Measurements from ENCODE around the gene SLC25A42. TPM values are rescaled to one million over a fixed set of nuclear protein-coding genes. Genes with fewer than 3 reads are reported as not detected.

The SLC25A42 gene
- total and polyA plus RNA-seq, 2 of the 13 experiments (the other 11 are each of a cell fraction or from before 2014, with no cell fraction given) = 12.8 to 18.3 TPM

DNA sequence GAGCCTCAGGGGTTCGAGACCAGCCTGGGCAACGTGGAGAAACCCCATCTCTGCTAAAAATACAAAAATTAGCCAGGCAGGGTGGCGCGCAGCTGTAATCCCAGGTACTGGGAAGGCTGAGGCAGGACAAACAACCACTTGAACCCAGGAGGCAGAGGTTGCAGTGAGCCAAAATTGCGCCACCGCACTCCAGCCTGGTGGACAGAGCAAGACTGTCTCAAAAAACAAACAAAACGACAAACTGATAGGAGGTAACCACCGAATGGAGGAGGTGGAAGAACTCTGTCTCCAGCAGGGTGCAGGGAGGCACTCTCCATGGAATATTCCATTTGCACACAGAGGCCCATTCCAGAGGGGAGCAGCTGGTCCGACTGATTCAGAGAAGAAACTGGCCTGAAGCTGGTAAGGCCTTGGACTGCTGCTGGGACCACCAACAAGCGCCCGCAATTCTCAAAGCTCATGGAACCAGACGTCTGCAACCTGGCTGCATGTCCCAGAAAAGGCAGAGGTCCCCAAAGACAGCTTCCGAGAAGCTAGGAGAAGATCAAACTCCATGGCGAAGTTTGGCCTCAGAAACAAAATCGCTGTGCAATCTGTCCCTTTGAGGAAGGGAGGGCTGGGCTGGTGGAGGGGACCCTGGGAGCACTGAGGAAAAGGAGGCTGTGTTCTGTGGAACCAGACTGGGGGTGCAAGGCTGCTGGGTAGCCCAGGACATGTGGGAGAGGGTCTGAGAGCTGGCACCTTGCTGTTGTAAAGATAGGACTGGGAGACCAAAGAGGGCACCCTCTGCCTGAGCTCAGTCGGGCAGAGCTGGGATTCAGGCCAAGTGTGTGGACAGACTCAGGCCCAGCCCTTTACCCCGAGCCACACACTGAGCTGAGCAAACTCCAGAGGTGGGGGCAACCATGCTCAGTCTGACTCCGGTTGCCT, 35.2 kb downstream of the SLC25A42 start (continued):
- TF ChIP-seq TERF1 (CRISPR knock-in tag; IDR thresholded peaks at IDR 0.05) (no peak), BRD4 (CRISPR knock-in tag; IDR thresholded peaks at IDR 0.05) (peak; percentile 80), ARID3A (IDR thresholded peaks at IDR 0.05; ENCODE audit: low read depth, low read length) (no peak), BCL3 (CRISPR knock-in tag; IDR thresholded peaks at IDR 0.05) (0 out of 2 replicates have a peak, but pooled peaks have one; percentile 15), ZNF205 (CRISPR knock-in tag; IDR thresholded peaks at IDR 0.05) (peak; percentile 75; the same call in 1 of the 2 replicates), ZNF441 (CRISPR knock-in tag; IDR thresholded peaks at IDR 0.05; ENCODE audit: borderline replicate concordance) (no peak), PPARG (CRISPR knock-in tag; conservative IDR thresholded peaks at IDR 0.05) (peak; percentile 95), ZNF557 (CRISPR knock-in tag; IDR thresholded peaks at IDR 0.05) (0 out of 2 replicates have a peak, but pooled peaks have one; percentile 17), ZBTB42 (CRISPR knock-in tag; IDR thresholded peaks at IDR 0.05) (no peak), SMAD1 (CRISPR knock-in tag; IDR thresholded peaks at IDR 0.05; ENCODE audit: borderline replicate concordance, low read depth) (no peak), FOXC1 (CRISPR knock-in tag; IDR thresholded peaks at IDR 0.05; ENCODE audit: borderline replicate concordance) (0 out of 2 replicates have a peak, but pooled peaks have one; percentile 35), ELF4 (CRISPR knock-in tag; IDR thresholded peaks at IDR 0.05; ENCODE audit: borderline replicate concordance) (no peak), ZNF768 (CRISPR knock-in tag; IDR thresholded peaks at IDR 0.05) (peak; percentile 79), ZNF225 (CRISPR knock-in tag; IDR thresholded peaks at IDR 0.05) (no peak), FOXK2 (IDR thresholded peaks at IDR 0.05) (no peak), ELF3 (CRISPR knock-in tag; IDR thresholded peaks at IDR 0.05) (peak; percentile 37; the same call in 1 of the 2 replicates), CHCHD3 (CRISPR knock-in tag; IDR thresholded peaks at IDR 0.05) (no peak), HDAC2 (CRISPR knock-in tag; IDR thresholded peaks at IDR 0.05) (peak; percentile 83; the same call in 1 of the 2 replicates), HMG20A (CRISPR knock-in tag; IDR thresholded peaks at IDR 0.05; ENCODE audit: borderline replicate concordance) (peak; percentile 57; the same call in 1 of the 2 replicates)
- TF ChIP-seq, protein P1, sequence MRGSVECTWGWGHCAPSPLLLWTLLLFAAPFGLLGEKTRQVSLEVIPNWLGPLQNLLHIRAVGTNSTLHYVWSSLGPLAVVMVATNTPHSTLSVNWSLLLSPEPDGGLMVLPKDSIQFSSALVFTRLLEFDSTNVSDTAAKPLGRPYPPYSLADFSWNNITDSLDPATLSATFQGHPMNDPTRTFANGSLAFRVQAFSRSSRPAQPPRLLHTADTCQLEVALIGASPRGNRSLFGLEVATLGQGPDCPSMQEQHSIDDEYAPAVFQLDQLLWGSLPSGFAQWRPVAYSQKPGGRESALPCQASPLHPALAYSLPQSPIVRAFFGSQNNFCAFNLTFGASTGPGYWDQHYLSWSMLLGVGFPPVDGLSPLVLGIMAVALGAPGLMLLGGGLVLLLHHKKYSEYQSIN (CRISPR knock-in tag; IDR thresholded peaks at IDR 0.05; ENCODE audit: borderline replicate concordance) = no peak
- TF ChIP-seq, protein P2, sequence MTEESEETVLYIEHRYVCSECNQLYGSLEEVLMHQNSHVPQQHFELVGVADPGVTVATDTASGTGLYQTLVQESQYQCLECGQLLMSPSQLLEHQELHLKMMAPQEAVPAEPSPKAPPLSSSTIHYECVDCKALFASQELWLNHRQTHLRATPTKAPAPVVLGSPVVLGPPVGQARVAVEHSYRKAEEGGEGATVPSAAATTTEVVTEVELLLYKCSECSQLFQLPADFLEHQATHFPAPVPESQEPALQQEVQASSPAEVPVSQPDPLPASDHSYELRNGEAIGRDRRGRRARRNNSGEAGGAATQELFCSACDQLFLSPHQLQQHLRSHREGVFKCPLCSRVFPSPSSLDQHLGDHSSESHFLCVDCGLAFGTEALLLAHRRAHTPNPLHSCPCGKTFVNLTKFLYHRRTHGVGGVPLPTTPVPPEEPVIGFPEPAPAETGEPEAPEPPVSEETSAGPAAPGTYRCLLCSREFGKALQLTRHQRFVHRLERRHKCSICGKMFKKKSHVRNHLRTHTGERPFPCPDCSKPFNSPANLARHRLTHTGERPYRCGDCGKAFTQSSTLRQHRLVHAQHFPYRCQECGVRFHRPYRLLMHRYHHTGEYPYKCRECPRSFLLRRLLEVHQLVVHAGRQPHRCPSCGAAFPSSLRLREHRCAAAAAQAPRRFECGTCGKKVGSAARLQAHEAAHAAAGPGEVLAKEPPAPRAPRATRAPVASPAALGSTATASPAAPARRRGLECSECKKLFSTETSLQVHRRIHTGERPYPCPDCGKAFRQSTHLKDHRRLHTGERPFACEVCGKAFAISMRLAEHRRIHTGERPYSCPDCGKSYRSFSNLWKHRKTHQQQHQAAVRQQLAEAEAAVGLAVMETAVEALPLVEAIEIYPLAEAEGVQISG (CRISPR knock-in tag; IDR thresholded peaks at IDR 0.05) = peak; percentile 61

All from HepG2 (cell line).